Measurements from ENCODE around the gene GULP1.

The GULP1 gene

DNA sequence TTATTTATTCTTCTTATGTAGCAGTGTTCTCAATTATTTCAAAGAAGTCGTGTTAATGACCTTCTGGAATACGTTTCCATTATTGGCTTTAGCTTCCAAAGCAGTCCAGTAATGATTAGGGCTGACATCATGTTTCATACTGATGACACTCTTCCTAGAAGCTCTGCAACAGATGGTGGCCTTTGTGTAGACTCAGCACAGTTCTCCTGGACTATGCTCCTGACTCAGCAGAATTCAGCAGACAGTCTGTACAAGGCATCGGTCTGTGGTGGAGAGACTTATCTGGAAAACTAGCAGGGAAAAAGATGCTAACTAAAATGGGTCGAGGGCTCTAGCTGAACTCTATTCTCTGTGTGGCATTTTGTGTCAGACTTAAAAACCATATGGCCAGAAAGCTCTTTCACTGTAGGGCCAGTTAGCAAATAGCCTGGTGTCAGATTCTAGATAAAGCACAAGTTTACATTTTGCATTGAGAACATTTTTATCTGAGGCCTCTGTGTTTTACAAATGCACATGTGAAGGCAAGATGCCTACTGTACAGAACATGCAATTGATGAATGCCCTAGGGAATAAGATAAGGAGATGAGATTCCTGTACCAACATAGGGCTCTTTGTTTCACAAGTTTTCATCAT, 35.1 kb downstream of the GULP1 start:
- no peak for DNase-seq

DNA sequence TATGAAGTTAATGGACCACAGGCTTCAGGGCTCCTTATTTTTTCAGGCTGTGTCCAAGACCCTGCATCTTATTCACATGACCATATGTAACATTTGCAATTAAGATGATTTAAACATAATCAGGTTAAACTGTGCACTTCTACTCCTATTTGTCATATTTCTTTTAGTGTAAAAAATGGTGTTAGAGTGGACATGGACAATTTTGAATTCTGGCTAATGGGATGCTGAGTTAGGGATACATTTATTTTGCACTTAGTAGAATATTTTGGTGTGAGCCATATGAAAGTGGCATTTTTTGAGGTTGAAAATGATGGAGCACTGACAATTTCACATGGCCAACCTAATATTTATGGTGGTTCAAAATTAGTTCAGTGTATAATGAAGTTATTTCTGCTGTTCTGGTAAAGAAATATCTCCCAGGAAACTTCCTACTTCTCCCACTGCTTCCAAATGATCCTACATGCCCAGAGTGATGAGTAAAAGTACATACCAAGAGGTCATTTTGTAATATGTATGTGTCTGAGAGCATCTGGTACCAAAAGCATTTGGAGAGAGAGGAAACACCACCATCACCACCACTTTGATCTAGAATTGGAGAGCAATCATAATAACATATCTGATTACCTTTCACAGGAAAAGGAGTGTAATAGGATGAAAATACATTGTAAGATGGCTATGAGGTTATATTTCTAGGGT, 36.0 kb downstream of the GULP1 start:
- DNase-seq = no peak

DNA sequence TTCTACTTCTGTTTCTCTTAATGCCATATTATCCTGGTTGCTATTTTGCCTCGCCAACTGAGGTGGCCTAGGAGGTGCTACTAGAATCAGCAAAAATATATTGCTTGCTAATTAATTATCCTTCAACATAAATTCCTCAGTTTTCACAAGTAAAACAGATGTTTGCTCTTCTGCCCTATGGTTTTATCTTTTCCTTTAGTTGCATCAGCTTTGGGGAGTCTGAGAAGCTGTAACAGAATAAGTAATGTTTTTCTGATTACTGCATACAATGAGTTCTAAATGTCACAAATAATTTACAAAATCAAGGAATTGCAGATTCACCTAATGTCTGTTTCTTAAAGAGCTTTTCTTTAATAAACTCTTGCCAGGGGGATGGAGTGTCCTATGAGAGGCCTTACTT, 36.7 kb downstream of the GULP1 start:
- no peak for DNase-seq

DNA sequence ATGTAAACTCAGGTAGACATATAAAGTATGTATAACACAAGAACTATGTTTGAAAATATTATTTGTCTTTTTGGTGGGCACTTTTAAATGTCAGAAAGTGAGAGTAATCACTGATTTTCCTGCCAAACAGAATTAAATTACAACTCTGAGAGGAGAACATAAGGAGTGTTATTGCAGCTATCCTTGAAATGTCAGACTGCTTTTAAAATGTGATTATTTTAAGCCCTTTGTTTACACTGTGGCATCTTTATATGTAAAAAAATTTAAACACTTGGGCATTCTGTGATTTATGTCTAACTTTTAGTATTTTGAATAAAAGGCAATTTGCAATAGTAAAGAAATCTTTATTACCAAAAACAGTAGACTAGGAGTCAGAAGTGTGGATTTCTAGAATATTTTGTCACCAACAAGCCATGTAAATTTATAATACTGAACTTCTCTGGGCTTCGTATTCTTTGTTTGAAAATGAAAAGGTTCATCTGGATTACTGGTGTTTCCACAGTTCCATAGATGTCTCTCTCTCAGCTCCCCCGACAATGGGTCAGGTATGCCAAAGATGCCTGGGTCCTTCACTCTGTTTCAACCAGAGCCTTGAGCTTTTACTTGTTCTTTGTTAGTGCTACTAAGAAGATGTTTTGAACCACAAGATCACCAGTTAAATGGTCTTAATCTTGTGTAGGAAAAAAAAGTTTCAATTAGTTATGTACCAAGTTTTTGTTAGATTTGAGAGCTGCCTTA, 38.8 kb downstream of the GULP1 start:
- no peak for DNase-seq

DNA sequence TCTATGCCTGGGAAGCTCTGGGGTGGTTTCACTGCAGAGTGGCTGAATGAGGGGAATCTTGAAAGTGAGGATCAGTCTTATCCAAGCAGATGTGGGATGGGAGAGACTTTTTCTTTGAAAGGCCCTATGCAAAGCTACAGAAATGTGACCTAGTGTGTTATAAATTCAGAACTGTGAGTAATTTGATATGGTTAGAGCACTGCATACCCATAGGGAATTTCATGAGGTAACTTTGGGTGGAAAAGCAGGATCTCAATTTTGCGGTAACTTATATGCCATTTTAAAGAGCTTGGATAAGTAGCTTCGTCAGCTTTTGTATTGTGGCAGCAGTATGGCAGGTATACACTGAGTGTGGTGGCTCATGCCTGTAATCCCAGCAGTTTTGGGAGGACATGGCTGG, 40.9 kb downstream of the GULP1 start:
- no peak for DNase-seq

DNA sequence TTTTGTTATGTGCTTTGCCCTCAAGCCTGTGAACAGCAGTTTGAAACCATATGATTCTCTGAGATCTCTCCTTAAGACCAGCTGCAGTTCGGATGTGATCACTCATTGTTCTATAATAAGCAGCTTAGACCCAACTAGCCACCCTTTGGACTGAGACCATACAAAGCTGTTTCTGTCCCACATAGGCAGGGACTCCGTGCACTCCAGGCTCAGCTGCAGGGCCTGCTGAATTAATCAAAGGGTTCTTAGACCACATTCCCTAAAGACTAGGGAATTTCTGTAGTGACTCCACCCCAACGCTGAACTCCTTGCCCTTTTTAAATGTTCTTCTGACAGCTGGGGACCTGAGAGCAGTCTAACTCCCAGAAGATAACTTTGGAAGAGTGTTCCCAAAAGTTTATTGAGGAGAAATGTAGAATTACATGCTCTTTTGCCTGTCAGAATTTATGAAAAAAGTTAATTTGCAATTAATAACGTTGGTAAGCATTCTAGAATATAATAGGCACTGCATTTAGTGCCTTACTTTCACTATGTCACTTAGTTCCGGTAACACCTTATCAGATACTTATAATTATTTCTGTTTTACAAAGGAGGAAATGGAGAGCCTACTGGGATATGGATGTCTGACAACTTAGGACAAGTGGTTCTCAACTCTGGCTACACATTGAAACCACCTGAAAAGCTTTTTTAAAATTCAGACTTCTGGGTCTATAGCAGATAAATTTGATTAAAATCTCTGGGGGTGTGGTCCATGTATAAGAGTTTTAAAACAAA, 42.3 kb downstream of the GULP1 start:
- no peak for DNase-seq

DNA sequence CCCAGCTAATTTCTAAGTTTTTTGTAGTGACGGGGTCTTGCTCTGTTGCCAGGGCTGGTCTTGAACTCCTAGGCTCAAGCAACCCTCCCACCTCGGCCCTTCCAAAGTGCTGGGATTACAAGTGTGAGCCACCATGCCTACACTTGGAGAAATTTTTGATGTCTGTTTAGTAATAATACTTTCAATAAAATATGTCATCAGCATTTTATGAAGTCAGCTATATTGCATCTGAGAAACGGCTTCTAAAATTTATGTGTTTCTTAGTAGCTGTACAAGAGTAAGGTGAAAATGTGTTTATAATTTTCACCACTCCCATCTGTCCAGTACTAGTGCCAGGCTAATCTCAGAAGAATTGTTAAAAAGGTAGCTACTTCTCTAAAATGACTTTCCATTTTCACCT, 46.8 kb downstream of the GULP1 start:
- no peak for DNase-seq

DNA sequence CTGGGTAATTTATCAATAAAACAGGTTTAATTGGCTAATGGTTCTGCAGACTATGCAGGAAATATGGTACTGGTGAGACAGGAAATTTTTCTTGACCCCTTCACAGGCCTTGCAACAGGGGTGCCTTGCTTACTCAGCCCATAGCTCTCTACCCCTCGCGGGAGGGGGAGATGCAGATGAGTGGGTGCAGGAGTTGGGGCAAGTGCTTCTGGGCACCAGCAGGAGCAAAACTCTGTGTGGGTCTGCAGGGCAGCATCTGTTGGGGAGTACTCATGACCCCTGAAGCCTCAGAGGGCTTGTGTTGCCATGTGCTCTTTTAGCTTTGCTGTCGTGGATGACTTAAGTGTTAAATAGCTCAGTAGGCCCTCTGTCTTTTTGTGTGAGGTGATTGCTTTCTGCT, 48.6 kb downstream of the GULP1 start:
- DNase-seq = no peak

DNA sequence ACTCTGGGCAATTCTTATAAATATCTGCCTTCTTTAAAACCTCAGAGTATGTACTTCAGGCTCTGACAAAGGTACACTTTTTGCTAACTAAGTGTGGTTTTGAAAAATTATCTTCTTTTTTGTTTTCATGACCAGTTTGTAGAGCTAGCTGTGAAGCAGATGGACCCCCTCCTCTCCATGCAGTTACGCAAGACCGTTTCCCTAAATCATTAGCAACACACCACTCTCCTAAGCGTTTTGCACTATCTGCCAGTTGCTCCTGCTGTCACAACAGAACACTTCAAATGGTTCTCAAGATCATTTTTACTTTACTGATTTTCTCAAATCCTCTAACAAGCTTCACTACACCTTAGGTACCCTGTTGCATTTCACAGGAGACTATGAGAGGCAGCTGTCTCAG, 53.3 kb downstream of the GULP1 start:
- DNase-seq = no peak

DNA sequence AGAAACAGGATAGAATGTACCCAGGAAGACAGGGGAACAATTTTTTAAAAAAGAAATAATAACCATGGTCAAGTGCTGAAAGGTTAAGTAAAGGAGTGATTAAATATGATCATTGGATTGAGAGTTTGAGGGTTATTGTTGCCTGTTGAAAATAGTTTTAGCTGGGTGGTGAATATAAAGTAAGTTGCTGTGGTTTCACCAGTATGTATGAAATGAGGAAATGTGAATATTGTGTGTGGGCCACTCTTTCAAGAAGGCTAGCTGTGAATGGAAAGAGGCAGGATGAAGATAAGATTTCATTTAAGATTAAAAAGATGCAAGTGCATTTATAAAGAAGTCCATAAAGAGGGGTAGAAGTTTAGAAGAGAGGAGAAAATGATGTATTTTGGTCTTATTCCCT, 53.8 kb downstream of the GULP1 start:
- DNase-seq = no peak

DNA sequence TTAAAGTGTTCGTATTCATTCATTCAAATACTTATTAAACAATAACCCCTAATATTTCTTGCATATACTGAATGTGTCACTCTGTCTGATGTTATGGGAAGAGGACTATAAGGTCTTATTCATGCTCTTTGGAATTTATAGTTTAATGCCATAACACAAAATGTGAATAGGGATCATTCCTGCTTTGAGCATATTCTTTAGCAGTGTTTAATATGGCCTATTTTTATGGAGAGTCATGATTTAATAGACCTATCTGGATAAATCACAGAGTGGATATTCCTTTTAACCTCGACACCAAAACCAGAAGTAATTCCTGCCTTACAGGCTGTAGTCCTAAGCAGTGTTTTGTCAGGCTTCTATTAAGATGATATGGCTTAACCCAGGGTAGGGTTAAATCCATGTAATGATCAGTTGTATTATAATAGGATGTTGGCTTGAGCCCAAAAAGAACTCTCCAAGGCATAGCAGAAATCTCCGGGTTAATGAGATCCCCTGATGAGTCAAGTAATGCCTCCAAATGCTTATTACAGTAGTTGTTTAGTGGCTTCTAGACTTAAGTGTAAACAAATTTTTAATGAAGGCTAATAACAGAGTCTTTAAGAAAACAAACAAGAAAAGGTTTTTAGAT, 54.3 kb downstream of the GULP1 start:
- no peak for DNase-seq

DNA sequence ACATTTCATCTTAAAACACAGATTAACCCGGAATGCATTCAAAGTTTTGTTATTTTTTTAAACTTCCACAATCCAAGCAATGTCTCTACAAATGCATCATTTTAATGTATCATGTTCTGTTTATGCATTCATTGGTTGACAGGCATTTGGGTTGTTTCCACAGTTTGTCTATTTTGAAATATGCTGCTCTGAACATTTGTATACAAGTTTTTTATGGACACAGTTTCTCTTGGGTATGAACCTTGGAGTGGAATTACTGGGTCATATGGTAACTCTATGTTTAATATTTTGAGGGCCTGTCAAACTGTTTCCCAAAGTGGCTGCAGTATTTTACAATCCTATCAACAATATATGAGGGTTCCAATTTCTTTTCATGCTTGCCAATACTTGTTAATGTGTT, 57.3 kb downstream of the GULP1 start:
- no peak for DNase-seq

DNA sequence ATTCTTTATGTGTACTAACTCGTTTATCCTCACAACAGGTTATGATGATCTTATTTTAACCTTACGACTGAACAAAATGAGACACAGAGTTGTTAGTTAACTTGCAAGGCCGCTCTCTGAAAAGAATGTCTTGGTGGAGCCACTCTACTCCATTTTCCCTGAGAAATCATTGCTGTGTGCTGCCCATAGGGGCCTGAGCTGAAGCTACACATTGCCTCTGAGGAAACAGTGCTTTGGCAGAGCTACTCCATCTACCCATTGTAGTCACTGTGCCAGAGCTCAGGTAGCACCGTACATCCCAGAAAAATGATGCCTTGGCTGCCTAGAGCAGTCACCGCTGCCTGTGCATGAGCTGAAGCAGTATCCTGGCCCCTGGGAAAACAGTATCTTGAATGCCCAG, 61.6 kb downstream of the GULP1 start:
- no peak for DNase-seq

DNA sequence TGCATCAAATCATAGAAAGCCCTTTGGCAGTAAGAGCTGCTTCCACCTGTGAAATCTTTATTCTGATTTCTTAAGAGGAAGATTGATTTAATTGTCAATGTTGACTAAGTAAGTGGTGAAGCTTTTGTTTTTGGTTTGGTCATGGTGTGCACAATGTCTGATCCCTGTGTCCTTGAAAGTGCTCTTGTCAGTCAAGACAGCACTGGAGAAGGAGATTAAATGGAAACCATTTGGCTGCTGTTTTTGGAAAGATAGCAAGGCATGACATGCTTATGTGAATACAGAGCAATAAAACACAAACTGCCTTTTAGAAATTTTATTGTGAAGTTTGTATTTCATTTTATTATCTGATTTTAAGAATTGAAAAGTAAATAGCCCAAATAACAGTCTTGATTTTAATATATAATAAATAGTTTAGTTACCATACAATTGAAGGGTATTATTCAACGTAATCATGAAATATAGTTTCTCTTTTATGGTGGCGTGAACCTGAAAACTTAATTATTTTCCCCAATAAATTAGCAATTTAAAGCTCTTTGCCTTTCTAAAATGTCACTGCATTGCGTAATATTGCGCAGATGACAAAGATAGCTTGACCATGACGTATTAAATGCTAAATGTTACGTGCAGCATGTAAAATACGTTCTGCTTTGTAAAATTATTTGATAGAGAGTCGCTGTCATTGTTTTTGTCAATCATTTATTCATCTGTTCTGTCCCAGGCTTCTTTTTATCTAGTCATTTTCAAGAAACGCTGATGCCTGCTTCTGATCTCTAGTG, 69.0 kb downstream of the GULP1 start:
- no peak for DNase-seq

DNA sequence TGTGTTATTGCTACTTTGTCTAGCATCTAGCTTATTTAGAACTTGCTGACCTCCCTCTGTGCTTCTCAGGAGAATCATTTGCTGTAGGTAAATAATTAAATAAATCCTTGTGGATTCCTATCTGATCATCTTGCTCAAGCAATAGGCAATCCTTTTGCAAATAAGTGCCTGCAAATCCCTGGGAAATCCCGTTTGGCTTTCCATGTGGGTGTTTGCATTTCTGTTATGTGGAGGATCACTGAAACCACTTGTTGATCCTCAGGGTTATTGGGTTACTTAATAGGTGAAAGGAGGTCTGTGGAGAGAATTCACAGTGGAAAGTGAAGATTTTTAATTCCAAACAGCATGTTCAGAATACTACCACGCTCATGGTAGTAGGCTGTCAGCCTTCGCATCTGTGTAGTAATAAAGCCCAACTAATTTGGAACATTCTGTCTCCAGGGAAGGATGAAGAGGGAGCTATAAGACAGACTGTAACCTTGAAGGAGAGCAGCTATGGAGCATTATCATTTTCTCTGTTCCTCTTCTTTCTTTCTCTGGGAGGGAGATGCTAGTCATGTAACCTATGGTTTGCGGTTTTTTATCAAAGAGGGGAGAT, 72.5 kb downstream of the GULP1 start:
- no peak for DNase-seq

DNA sequence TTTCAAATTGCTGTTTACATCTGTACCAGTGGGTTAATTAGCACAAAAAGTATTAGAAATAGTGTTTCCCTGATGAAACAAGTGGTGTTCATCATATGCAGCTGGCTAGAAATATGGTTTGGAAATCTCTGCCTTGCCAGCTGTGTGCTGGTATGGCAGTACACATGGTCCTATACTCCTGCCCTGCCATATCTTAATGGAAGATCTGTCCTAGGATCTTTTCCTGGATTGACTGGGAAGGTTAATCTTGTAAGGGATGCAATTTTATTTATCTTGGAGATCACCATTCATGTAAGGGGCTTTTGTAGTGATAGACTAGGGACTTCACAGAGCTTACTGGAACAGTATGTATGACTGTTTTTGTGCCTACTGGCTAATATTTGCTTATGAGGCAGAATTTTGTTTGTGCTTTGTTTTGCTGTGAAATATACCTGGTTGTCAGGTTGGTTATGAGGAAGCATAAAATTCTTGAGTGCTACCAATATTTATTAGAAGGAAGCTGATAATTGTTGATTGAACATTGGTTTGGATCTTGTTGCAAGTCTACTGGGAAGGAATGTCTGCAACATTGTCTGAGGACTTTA, 73.5 kb downstream of the GULP1 start:
- DNase-seq = no peak

DNA sequence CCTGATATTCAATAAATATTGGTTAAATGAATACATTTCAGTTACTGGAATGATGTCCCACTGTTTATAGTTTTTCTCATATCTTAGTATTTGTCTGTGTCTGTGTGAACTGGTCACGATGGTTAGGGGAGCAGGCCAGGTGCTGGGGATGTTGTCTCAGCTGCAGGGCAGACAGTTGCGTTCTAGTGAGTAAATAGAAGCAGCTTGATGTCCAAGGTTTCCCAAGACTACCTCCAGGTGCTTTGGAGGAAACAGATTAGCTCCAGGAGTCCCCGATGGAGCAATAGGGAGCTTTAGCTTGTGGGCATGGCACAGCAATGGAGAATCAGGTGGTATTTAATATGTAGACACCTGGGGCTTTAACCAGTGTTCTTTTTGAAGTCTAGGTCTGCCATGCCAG, 75.5 kb downstream of the GULP1 start:
- no peak for DNase-seq

DNA sequence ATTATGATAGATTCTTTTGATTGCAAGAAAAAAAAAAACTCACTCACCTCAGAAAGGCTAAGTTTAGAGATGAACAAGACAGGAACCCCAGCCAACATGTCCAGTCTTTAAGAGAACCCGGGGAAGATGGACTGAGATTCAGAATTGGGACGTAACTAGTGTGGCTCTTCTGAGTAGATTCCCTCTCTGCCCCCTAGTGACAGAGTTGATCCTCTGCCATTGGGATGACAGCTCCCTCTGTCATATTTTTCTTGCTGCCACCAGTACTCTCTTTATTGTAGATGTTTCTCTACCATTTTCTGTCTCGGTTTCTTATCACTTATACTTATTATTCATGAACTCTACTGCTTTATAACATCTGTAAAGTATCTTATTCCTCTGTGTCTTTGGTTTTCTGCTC, 77.7 kb downstream of the GULP1 start:
- DNase-seq = no peak

DNA sequence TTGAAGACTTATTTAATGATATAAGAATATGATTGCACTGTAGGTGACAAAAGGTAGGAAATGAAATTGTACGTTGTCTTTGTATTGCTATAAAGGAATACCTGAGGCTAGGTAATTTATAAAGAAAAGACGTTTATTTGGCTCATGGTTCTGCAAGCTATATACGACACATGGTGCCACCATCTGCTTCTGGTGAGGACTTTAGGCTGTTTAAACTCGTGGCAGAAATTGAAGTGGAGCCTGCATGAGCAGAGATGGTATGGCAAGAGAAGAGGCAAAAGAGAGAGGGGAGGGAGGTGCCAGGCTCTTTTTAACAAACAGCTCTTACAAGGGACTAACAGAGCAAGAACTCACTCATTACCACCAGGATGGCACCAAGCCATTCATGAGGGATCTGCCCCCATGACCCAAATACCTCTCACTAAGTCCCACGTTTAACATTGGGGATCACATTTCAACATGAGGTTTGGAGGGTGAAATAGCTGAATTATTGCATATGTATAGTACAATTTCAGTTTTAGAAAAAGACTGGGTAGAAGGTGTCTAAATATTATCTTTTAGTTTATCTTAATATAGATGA, 86.8 kb downstream of the GULP1 start:
- no peak for DNase-seq

DNA sequence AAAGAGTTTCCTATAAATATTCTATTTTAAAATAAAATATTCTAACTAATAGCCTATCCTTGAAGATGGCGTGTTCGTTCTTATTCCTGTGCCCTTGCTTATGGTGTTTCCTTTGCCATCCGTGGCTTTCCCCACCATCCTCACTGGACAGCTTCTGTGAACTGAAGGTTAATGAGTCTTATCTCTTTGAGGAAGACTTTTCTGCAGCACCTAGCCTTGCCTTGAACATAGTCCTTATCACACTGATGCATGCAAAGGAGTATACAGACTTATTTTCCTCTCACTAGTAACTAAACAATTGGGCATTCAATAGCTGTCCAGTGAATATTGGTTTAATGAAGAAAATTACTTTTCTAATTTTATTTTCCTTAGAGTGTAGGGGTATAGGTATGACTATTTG, 88.1 kb downstream of the GULP1 start:
- DNase-seq = no peak

DNA sequence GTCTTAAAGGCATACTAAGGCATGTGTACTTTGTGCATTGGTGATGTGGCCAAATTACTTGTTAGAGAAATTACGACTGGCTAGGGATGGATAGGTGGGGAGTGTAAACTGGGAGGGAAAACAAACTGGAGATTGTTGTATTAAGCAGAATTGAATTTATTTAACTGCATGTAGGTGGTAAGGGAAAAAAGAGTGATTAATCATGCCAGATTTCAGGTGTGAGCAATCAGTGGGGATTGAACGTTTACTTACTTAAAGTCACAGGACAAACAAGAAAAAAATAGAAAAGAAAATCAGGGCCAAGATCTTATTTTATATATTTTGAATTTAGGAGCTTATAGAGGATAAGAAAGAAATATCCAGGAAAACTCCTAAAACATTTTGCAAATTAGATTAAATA, 88.6 kb downstream of the GULP1 start:
- DNase-seq = no peak

Data from activated naive CD4-positive, alpha-beta T cell treated with Interleukin-2 at 50 U/mL for 16 hours (primary cell).